GM21423 (cell line): ENCODE measurements around the gene ZFC3H1.

ENCODE experiments used
- ATAC-seq: cut with Tn5 transposase; IDR thresholded peaks from one replicate; pipeline ENCODE4 v1.9.1; 2021; ENCODE audit warnings: mild to moderate bottlenecking, moderate library complexity; ENCODE audit not compliant: unreplicated experiment

ZFC3H1 gene

DNA sequence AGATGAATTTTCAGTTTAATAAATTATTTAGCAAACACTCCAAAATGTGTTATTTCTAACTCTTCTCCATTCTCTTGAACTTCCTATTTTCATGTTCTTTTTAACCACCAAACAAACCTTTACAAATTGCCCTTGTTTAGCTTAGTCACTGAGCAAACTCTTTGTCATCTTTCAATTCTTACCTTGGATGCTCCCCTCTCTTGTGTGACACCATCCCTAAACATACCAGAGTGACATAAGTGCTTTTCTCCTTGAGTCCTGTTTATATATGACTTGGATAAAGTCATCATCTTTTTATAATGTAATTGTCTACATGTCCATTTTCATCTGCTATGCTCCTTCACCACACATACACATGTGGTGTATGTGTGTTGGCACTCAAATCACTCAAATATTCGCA, 18.8 kb upstream of the ZFC3H1 start:
- no peak for ATAC-seq

DNA sequence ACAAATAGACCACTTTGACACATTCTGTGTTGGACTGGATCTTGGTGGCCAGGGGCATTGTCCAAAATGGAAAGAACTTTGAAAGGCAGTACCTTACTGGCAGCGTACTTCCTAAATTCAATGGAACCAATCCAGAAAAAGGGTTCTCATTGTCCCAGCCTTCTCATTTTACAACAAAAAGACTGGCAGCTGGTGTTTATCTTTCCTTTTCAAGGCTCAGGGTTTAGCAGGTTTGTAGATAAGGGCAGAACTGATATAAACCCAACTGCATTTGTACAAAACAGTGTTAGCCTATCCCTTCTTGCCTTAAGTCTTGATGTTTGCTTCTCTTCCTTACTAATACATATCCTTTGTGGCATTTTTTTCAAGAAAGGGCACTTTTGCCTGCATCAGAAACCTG, 8.2 kb upstream of the ZFC3H1 start:
- no peak for ATAC-seq

- no peak for ATAC-seq
Observed at GRCh38 chr12:71671311-71671710, 7.7 kb upstream of the ZFC3H1 start.

DNA sequence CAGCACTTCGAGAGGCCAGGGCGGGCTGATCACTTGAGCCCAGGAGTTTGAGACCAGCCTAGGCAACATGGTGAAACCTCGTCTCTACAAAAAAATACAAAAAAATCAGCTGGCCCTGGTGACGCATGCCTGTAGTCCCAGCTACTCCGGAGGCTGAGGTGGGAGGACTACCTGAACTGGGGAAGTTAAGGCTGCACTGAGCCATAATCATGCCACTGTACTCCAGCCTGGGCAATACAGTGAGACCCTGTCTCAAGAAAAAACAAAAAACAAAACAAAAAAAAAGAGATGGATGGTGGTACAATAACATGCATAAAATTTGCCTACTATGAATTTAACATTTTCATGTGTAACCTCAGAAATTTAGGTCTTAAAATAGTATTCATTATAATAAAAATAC, 2.6 kb upstream of the ZFC3H1 start:
- no peak for ATAC-seq

DNA sequence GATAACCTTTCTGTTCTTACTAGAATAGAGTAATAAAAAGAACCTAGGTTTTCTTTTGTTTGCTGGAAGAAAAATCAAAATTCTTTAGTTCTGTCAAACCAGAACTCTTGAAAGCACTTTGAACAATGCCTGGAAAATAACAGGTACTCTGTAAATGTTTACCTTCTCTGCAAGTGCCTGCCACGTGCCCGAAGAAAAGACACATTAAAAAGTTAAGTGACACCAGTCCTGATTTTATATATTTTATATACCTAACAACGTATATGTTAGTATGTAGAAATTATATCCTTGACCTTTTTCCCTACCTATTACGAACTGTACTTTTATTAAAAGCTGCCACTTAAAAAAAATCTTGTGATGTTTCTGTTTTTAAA, 1.4 kb upstream of the ZFC3H1 start:
- ATAC-seq = no peak

GRCh38 chr12:71664411-71665089, 902 bp upstream of the ZFC3H1 start:
- peak; percentile 13 for ATAC-seq

GRCh38 chr12:71662849-71663560, 643 bp downstream of the ZFC3H1 start:
- ATAC-seq = peak; percentile 21

- no peak for ATAC-seq
Observed at GRCh38 chr12:71661977-71662530, 1.6 kb downstream of the ZFC3H1 start.

- no peak for ATAC-seq
Observed at GRCh38 chr12:71656740-71657139, 6.9 kb downstream of the ZFC3H1 start.

- no peak for ATAC-seq
Observed at GRCh38 chr12:71655907-71656306, 7.7 kb downstream of the ZFC3H1 start.

DNA sequence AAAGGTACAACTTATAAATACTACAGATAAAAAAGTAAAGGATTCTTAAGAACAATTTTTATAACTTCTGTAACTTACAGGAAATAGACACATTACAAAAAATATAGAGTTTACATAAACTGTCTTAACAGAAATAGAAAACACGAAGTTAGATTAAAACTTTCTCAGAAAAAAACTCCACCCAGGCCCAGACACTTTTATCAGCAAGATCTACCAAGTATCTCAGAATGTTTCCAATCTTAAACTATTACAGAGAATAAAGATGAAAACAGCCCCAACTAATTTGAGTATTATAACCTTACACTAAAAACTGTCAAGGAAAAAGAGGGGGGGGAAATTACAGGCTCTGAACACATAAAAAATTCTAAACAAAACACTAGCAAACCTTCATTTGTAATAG, 8.2 kb downstream of the ZFC3H1 start:
- no peak for ATAC-seq

DNA sequence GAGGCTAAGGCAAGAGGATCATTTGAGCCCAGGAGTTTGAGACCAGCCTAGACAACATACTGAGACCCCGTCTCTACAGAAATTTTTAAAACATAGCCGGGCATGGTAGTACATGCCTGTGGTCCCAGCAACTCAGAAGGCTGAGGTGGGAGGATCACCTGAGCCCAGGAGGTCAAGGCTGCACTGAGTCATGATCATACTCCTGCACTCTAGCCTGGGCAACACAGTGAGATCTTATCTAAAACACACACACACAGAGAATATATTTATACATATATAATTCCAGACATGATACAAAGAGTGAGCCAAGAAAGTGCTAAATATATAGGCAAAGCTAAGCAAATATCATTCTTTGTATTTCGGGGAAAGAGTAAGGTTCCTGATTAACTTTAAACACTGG, 9.4 kb downstream of the ZFC3H1 start:
- no peak for ATAC-seq

GRCh38 chr12:71653137-71653536, 10.5 kb downstream of the ZFC3H1 start:
- no peak for ATAC-seq

GRCh38 chr12:71652656-71653055, 11.0 kb downstream of the ZFC3H1 start:
- ATAC-seq = no peak

DNA sequence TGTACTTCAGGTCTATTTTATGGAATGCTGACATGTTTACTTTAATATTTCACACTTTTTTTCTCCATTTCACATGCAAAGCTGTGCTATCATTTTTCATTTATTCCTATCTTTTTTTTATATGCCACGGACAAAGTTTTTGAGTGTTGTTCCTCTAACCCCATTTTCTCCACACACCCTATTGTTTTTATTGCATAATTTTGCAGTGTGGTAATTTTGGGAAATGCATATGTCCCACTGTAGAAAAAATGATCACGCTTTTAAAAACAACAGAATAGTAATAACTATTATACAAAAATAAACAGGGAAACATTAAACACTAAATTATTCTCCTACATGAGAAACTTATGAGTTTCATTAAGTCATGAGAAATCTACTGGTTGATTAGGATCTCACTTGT, 14.2 kb downstream of the ZFC3H1 start:
- no peak for ATAC-seq

DNA sequence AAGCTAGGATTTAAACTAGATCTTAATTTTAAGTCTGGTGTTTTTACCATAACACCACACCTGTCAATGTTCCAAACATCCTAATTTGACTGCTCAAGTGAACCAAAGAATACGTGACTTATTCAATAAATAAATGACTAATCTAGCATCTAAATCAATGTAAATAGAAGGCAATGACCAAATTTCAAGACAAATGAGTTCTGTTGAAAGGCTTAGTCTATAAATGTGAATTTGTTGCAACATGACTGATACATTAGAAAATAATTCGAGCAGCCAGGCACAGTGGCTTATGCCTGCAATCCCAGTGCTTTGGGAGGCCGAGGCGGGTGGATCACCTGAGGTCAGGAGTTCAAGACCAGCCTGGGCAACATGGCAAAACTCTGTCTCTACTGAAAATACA, 15.1 kb downstream of the ZFC3H1 start:
- ATAC-seq = no peak

DNA sequence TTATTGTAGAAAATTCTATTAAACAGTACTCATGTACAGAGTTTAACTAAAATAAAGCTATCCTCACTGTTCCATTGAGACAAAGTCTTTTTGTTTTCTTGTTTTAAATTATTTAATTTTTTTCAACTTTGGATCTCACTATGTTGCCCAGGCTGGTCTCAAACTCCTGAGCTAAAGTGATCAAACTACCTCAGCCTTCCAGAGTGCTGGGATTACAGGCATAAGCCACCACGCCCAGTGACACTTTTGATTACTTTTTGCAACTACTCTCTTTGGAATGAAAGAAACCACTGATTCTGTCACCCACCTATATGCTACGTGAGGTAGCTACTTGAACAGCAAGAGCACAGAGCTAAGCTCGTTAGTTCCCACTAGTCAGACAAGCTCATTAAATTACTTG, 17.1 kb downstream of the ZFC3H1 start:
- ATAC-seq = no peak

DNA sequence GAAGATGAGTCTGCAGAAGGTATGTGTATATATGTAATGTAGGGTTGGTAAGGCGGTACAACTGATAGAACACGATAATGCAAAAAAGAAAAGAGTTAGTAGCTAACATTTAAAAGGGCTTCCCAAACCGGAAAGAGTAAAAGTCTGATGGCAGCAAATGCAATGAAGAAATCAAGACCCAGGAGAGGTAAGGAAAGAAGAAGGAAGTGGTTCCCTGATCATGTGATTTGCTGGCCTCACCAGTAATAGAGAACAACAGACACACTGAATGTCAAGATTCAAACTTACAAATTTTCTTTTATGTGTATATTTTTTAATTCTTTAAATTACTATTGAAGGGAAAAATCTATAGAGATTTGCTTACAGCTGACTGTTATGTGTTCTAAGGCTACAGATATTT, 18.4 kb downstream of the ZFC3H1 start:
- ATAC-seq = no peak

- no peak for ATAC-seq
Observed at GRCh38 chr12:71642264-71642663, 21.4 kb downstream of the ZFC3H1 start.

GRCh38 chr12:71641390-71641789, 22.3 kb downstream of the ZFC3H1 start:
- ATAC-seq = no peak

DNA sequence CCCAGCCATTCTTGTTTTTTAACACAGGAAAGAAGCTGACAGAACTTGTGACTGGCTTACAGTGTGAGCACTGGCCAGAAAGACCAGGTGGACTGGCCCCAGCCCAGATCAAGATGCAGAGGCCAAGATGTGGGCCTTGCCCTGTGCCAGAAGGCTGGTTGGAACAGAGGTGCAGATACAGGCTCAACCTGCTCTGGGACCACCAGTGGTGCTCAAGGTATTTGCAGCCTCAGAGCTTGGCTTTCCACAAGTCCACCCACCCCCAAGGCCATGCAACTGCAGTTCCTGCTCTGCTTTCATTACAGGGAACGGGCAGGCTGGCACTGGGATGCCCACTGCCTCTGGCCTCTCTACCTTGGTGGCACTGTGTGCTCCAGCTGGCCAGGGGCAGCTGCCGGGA, 23.3 kb downstream of the ZFC3H1 start:
- no peak for ATAC-seq

DNA sequence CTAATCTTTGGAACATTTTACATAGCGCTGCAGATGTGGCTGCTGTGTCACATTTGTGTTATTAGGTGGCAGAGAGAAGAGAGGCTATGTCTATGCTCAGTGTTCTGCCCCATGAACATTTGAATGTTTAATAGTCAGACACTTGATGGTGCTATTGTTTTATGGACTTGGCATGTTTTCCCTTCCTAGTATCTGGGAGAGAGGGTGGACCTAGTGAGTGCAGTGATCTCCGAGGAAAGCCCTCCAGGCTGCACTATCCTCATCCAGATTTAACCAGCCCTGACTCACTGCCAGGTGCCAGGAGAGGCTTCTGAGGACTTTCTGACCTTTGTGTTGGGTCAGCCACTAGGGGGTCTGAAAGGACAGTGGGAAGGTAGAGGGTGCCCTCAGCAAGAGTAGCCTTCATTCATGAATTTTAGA, 24.3 kb downstream of the ZFC3H1 start:
- no peak for ATAC-seq
